SK-N-MC (cell line): ENCODE data around the gene MTMR3.

Source experiments
- EZH2 ChIP-seq: fragments of 200-600 bp; sonication (generic); IDR thresholded peaks from one replicate; pipeline ENCODE4 v1.6.1; 2017; ENCODE audit warnings: antibody characterized with exemption
- POLR2AphosphoS5 ChIP-seq: IDR thresholded peaks from 2 replicates; pipeline ENCODE4 v1.6.1; 2012; ENCODE audit warnings: mild to moderate bottlenecking, low read depth, low read length, borderline replicate concordance

DNA sequence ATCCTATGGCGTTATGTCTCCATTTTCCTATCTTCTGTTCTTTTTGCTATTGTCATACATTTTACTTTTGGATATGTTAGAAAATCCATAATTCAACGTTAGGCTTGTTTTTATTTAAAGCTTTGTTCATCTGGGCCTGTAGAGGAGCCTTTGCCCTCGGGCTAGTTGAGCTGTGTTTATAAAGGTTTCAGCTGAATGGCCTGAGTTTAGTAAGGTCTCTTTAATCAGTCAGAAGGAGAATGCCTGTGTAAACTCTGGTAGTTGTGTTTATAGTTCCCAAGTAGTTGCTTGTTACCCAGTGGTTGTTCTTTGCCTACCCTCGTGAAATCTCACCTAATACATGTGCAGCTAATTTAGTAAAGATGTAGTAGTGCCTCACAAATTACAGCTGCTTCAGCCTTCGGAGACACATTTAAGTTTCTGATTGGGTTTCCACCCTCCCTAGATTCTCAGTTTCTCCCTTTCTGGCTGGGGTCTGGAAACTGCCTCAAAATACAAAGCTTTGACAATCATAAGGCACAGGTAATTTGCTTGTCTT is 33.1 kb downstream of the MTMR3 start:
- no peak for TF ChIP-seq POLR2AphosphoS5
- no peak for TF ChIP-seq EZH2
